HepG2 (cell line): ENCODE results near the gene PMVK. TPM values are rescaled to one million over a fixed set of nuclear protein-coding genes. Genes with fewer than 3 reads are reported as not detected.

Source experiments
- ARID3A ChIP-seq: IDR thresholded peaks from 2 replicates; pipeline ENCODE4 v1.6.1; 2012; ENCODE audit warnings: low read depth, low read length, improper control_type of control experiment
- ARNTL ChIP-seq: sonication (generic); formaldehyde crosslinking; IDR thresholded peaks from 2 replicates; pipeline ENCODE4 v1.4.0; 2020; ENCODE audit warnings: mild to moderate bottlenecking, missing genetic modification reagents
- ATF1 ChIP-seq: IDR thresholded peaks from 2 replicates; pipeline ENCODE4 v1.6.1; 2016; ENCODE audit warnings: mild to moderate bottlenecking, control low read depth
- E2F5 ChIP-seq: sonication (generic); formaldehyde crosslinking; conservative IDR thresholded peaks from 2 replicates; pipeline ENCODE4 v1.4.0; 2020; ENCODE audit warnings: missing genetic modification reagents
- FOXO1 ChIP-seq: sonication (generic); formaldehyde crosslinking; IDR thresholded peaks from 2 replicates; pipeline ENCODE4 v1.4.0; 2020; ENCODE audit warnings: missing genetic modification reagents
- FUBP1 ChIP-seq: sonication (generic); formaldehyde crosslinking; IDR thresholded peaks from 2 replicates; pipeline ENCODE4 v1.5.1; 2020; ENCODE audit warnings: missing genetic modification reagents, mild to moderate bottlenecking, borderline replicate concordance
- KLF16 ChIP-seq, 2 experiments: sonication (generic) in 1 of 2; formaldehyde crosslinking in 1 of 2; IDR thresholded peaks; 2 replicates each; pipeline versions ENCODE4 v1.6.1 to v1.8.0; 2016 to 2023; ENCODE audit warnings: missing genetic modification reagents in 2 of 2, missing compliant biosample characterization in 1 of 2
- MAFK ChIP-seq, 2 experiments: IDR thresholded peaks in 1 of 2; conservative IDR thresholded peaks in 1 of 2; 2 replicates each; pipeline ENCODE4 v1.6.1; 2011; ENCODE audit warnings: improper control_type of control experiment in 2 of 2, low read length in 2 of 2
- NR2F6 ChIP-seq, 2 experiments: IDR thresholded peaks; 2 replicates each; pipeline ENCODE4 v1.6.1; 2016; ENCODE audit warnings: antibody characterized with exemption in 1 of 2, mild to moderate bottlenecking in 1 of 2
- NR3C1 ChIP-seq: sonication (generic); formaldehyde crosslinking; IDR thresholded peaks from 2 replicates; pipeline ENCODE4 v1.4.0; 2020; ENCODE audit warnings: missing genetic modification reagents
- NRL ChIP-seq: sonication (generic); formaldehyde crosslinking; IDR thresholded peaks from 2 replicates; pipeline ENCODE4 v1.5.0; 2020; ENCODE audit warnings: missing genetic modification reagents, mild to moderate bottlenecking, moderate library complexity, borderline replicate concordance
- PHF20 ChIP-seq: sonication (generic); formaldehyde crosslinking; IDR thresholded peaks from 2 replicates; pipeline ENCODE4 v1.5.0; 2020; ENCODE audit warnings: mild to moderate bottlenecking, missing genetic modification reagents
- PHF8 ChIP-seq: sonication (generic); formaldehyde crosslinking; IDR thresholded peaks from 2 replicates; pipeline ENCODE4 v1.5.0; 2020; ENCODE audit warnings: missing genetic modification reagents
- POGZ ChIP-seq: sonication (generic); formaldehyde crosslinking; IDR thresholded peaks from 2 replicates; pipeline ENCODE4 v1.4.0; 2020; ENCODE audit warnings: mild to moderate bottlenecking, missing genetic modification reagents
- SP5 ChIP-seq: IDR thresholded peaks from 2 replicates; pipeline ENCODE4 v1.6.1; 2016; ENCODE audit warnings: low read depth, borderline replicate concordance
- ZEB1 ChIP-seq: IDR thresholded peaks from 2 replicates; pipeline ENCODE4 v1.6.1; 2012; ENCODE audit warnings: mild to moderate bottlenecking, low read depth, inconsistent platforms; ENCODE audit not compliant: insufficient replicate concordance
- ZNF143 ChIP-seq: sonication (generic); formaldehyde crosslinking; IDR thresholded peaks from 2 replicates; pipeline ENCODE4 v1.4.0; 2020; ENCODE audit warnings: missing genetic modification reagents
- ZNF615 ChIP-seq: sonication (generic); formaldehyde crosslinking; IDR thresholded peaks from 2 replicates; pipeline ENCODE4 v1.5.0; 2020; ENCODE audit warnings: mild to moderate bottlenecking, missing genetic modification reagents, borderline replicate concordance
- ZNF879 ChIP-seq: sonication (generic); formaldehyde crosslinking; IDR thresholded peaks from 2 replicates; pipeline ENCODE4 v1.8.1; 2023; ENCODE audit warnings: missing genetic modification reagents
- polyA plus RNA-seq, 8 experiments: library from polyadenylated mRNA; depleted of rRNA in 3 of 8; stranded (reverse) in 7 of 8; unstranded in 1 of 8; fragments of >200 nt; fragmentation: Illumina TruSeq in 4 of 8; extraction: Trizol in 4 of 8; gene quantifications; 2 replicates each; pipeline versions ENCODE4 v1.2.1 to v1.2.3, GENCODE V29; 2011 to 2016; ENCODE audit warnings: low read depth in 4 of 8, missing spikeins in 1 of 8, mixed read lengths in 1 of 8; ENCODE audit not compliant: insufficient read depth in 1 of 8
- total RNA-seq, 5 experiments: library from RNA; depleted of rRNA; stranded (reverse); fragments of >200 nt; fragmentation: Illumina TruSeq; extraction: Trizol; gene quantifications; 2 replicates each; pipeline ENCODE4 v1.2.3, GENCODE V29; 2016; ENCODE audit warnings: low read depth in 1 of 5
- TF ChIP-seq, protein P1 (sequence below): IDR thresholded peaks from 2 replicates; pipeline ENCODE4 v1.6.1; 2016; ENCODE audit warnings: low read depth, borderline replicate concordance
- TF ChIP-seq, protein P2 (sequence below): sonication (generic); formaldehyde crosslinking; IDR thresholded peaks from 2 replicates; pipeline ENCODE4 v1.4.0; 2020; ENCODE audit warnings: missing genetic modification reagents

PMVK gene
- total and polyA plus RNA-seq, 2 of the 13 experiments (the other 11 are each of a cell fraction or from before 2014, with no cell fraction given) = 3.9 to 12.6 TPM

DNA sequence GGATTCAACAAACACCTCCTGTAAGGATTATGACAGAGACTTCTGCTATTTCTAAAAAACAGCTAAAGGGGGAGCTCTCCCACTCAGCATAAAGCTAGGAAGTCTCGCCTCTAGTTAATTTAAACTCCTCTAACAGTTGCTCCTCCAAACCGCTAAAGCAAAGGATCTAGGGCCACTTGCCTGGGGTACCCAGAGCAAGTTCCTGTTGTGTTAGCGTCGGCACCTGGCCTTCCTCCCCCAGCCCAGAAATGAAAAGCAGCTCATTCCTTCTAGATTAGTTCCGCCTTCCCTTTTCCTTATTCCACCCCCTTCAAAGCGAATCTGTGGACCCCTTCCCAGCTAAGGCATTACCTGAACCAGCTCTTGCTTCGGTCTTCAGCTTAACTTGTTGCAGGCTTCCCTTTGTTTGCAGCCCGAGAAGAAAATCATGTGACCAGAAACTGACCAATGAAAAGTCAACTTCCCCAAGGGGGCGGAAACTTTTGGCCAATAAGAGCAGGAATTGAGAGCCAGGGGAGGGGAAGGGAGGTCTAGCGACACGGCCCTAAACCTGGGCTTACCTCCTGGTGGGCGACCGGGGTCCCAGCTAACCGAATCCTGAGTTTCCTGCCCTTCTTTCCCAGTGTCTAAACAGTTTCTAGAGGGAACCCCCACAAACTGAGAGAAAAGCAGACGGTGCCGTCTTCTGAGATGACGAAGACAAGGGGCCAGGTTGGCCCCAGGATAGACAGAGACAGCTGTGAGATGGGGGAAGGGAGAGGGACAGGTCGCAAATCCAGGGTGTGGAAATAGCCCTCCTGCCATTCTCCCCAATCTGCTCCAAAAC, 19.4 kb upstream of the PMVK start, which contains the start of gene PBXIP1 (continued):
- TF ChIP-seq ARID3A (no peak), KLF16 (CRISPR knock-in tag; IDR thresholded peaks at IDR 0.05) (no peak), POGZ (CRISPR knock-in tag) (no peak), NR3C1 (CRISPR knock-in tag) (no peak), ZEB1 (no peak), MAFK (conservative IDR thresholded peaks at IDR 0.05 in 1 of 2, IDR thresholded peaks at IDR 0.05 in 1 of 2; ENCODE audit: low read length in 2 of 2) (no peak), ZNF615 (no peak), PHF20 (CRISPR knock-in tag) (peak; percentile 48; the same call in 1 of the 2 replicates), ZNF143 (CRISPR knock-in tag) (no peak), E2F5 (no peak), FUBP1 (CRISPR knock-in tag) (no peak), ARNTL (no peak), NRL (no peak), PHF8 (CRISPR knock-in tag) (no peak; the same call in 1 of the 2 replicates), SP5 (CRISPR knock-in tag) (peak; percentile 20; the same call in 1 of the 2 replicates), NR2F6 (IDR thresholded peaks at IDR 0.05) (no peak), NR2F6 (CRISPR knock-in tag; IDR thresholded peaks at IDR 0.05) (no peak), FOXO1 (no peak), ATF1 (CRISPR knock-in tag) (no peak), ZNF879 (CRISPR knock-in tag) (no peak)
- TF ChIP-seq, protein P1, sequence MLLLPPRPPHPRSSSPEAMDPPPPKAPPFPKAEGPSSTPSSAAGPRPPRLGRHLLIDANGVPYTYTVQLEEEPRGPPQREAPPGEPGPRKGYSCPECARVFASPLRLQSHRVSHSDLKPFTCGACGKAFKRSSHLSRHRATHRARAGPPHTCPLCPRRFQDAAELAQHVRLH = no peak
- TF ChIP-seq, protein P2, sequence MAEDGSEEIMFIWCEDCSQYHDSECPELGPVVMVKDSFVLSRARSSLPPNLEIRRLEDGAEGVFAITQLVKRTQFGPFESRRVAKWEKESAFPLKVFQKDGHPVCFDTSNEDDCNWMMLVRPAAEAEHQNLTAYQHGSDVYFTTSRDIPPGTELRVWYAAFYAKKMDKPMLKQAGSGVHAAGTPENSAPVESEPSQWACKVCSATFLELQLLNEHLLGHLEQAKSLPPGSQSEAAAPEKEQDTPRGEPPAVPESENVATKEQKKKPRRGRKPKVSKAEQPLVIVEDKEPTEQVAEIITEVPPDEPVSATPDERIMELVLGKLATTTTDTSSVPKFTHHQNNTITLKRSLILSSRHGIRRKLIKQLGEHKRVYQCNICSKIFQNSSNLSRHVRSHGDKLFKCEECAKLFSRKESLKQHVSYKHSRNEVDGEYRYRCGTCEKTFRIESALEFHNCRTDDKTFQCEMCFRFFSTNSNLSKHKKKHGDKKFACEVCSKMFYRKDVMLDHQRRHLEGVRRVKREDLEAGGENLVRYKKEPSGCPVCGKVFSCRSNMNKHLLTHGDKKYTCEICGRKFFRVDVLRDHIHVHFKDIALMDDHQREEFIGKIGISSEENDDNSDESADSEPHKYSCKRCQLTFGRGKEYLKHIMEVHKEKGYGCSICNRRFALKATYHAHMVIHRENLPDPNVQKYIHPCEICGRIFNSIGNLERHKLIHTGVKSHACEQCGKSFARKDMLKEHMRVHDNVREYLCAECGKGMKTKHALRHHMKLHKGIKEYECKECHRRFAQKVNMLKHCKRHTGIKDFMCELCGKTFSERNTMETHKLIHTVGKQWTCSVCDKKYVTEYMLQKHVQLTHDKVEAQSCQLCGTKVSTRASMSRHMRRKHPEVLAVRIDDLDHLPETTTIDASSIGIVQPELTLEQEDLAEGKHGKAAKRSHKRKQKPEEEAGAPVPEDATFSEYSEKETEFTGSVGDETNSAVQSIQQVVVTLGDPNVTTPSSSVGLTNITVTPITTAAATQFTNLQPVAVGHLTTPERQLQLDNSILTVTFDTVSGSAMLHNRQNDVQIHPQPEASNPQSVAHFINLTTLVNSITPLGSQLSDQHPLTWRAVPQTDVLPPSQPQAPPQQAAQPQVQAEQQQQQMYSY (CRISPR knock-in tag) = peak; percentile 47; the same call in 1 of the 2 replicates
